ENCODE measurements around the gene RAB40AL. TPM values are rescaled to one million over a fixed set of nuclear protein-coding genes. Genes with fewer than 3 reads are reported as not detected.
"Not testable (repeated sequence)": the region's sequence is repeated elsewhere in the genome, so short reads cannot be mapped to it uniquely, and the experiment has no call there.

The RAB40AL gene
- total and polyA plus RNA-seq, 10 of the 15 experiments (the other 5 are each of a cell fraction or from before 2014, with no cell fraction given): 0.13 to 0.45 (median 0.23) TPM; not detected in 4

DNA sequence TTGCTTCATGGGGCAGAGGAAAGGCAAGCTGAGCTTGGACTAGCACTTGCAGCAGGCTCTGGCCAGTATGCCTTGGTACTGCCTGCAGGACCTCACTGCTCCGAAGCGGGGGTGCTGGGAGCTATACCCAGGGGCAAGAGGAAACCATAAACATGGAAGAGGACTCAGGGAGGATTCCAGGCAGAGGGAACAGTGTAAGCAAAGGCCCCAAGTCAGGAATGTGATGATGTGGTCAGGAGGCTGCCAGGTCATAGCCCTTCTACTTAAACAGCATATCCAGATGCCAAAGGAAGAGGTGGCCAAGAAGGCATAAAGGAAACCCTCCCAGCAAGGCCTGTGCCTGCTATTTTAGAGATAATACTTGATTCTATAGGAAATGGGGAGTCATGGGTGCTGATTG lies 31.1 kb downstream of the RAB40AL start:
- in situ Hi-C loops (cut with MboI) (no loop called here), intact Hi-C loops (cut with micrococcal nuclease; ENCODE audit: unreplicated experiment) (no loop called here)
- ChIA-PET CTCF (no interaction called here), POLR2A (no interaction called here), RAD21 (ENCODE audit: unreplicated experiment) (no interaction called here), SMC1A (ENCODE audit: uncharacterized antibody, unreplicated experiment) (no interaction called here)
- no peak overlapping the region for H3K27ac ChIP-seq (ENCODE audit: control insufficient read depth, insufficient read depth)
- no peaks in the 10 kb centered on the region; the same call in 2 of the 3 replicates for H3K9me3 ChIP-seq (replicated peaks; ENCODE audit: control insufficient read depth, insufficient read depth, low read length)
- FAIRE-seq: no peak
- H3K4me2 ChIP-seq (ENCODE audit: control insufficient read depth, insufficient read depth): no peak overlapping the region
- H3K9ac ChIP-seq (ENCODE audit: control insufficient read depth, insufficient read depth, low read length): no peak overlapping the region
- H3K27me3 ChIP-seq (replicated peaks in 1 of 2; ENCODE audit: control insufficient read depth in 2 of 2, insufficient read depth in 2 of 2, low read length in 1 of 2): no peaks in the 10 kb centered on the region
- H2AFZ ChIP-seq (ENCODE audit: control insufficient read depth, low read depth, low read length): no peak overlapping the region
- no peak overlapping the region for H3K4me3 ChIP-seq
- no peaks in the 10 kb centered on the region for H3K4me1 ChIP-seq (ENCODE audit: control insufficient read depth, insufficient read depth, low read length)
- no peak for DNase-seq (ENCODE audit: low read depth, low spot score)
- WGBS (ENCODE audit: insufficient coverage, insufficient replicate concordance, low lambda C conversion rate, missing lambda C conversion rate): 27% methylated on average over 2 of the region's 2 CpGs
- no TSS peak for BruUV-seq (replicated peaks)
- no peaks in the 10 kb centered on the region for H3K36me3 ChIP-seq (ENCODE audit: control insufficient read depth in 2 of 2, insufficient read depth in 2 of 2, low read length in 1 of 2)
- TF ChIP-seq, protein P1, sequence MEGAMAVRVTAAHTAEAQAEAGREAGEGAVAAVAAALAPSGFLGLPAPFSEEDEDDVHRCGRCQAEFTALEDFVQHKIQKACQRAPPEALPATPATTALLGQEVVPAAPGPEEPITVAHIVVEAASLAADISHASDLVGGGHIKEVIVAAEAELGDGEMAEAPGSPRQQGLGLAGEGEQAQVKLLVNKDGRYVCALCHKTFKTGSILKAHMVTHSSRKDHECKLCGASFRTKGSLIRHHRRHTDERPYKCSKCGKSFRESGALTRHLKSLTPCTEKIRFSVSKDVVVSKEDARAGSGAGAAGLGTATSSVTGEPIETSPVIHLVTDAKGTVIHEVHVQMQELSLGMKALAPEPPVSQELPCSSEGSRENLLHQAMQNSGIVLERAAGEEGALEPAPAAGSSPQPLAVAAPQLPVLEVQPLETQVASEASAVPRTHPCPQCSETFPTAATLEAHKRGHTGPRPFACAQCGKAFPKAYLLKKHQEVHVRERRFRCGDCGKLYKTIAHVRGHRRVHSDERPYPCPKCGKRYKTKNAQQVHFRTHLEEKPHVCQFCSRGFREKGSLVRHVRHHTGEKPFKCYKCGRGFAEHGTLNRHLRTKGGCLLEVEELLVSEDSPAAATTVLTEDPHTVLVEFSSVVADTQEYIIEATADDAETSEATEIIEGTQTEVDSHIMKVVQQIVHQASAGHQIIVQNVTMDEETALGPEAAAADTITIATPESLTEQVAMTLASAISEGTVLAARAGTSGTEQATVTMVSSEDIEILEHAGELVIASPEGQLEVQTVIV (IDR thresholded peaks at IDR 0.05; ENCODE audit: borderline replicate concordance, partially characterized antibody): no peak
- TF ChIP-seq, protein P2, sequence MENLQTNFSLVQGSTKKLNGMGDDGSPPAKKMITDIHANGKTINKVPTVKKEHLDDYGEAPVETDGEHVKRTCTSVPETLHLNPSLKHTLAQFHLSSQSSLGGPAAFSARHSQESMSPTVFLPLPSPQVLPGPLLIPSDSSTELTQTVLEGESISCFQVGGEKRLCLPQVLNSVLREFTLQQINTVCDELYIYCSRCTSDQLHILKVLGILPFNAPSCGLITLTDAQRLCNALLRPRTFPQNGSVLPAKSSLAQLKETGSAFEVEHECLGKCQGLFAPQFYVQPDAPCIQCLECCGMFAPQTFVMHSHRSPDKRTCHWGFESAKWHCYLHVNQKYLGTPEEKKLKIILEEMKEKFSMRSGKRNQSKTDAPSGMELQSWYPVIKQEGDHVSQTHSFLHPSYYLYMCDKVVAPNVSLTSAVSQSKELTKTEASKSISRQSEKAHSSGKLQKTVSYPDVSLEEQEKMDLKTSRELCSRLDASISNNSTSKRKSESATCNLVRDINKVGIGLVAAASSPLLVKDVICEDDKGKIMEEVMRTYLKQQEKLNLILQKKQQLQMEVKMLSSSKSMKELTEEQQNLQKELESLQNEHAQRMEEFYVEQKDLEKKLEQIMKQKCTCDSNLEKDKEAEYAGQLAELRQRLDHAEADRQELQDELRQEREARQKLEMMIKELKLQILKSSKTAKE (IDR thresholded peaks at IDR 0.05; ENCODE audit: low read depth, poor library complexity, severe bottlenecking): no peak
- TF ChIP-seq, protein P3, sequence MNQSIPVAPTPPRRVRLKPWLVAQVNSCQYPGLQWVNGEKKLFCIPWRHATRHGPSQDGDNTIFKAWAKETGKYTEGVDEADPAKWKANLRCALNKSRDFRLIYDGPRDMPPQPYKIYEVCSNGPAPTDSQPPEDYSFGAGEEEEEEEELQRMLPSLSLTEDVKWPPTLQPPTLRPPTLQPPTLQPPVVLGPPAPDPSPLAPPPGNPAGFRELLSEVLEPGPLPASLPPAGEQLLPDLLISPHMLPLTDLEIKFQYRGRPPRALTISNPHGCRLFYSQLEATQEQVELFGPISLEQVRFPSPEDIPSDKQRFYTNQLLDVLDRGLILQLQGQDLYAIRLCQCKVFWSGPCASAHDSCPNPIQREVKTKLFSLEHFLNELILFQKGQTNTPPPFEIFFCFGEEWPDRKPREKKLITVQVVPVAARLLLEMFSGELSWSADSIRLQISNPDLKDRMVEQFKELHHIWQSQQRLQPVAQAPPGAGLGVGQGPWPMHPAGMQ (IDR thresholded peaks at IDR 0.05; ENCODE audit: borderline replicate concordance): no peak
- TF ChIP-seq SUZ12 (IDR thresholded peaks at IDR 0.05; ENCODE audit: unreplicated experiment) (no peak), TBL1XR1 (IDR thresholded peaks at IDR 0.05; ENCODE audit: low read depth, low read length) (no peak), ZNF217 (IDR thresholded peaks at IDR 0.05) (no peak)
- no peaks in the 10 kb centered on the region for H4K20me1 ChIP-seq (ENCODE audit: control insufficient read depth, insufficient read depth)
- ATAC-seq: no peak
- no peaks in the 10 kb centered on the region for H3K79me2 ChIP-seq (ENCODE audit: control insufficient read depth, insufficient read depth, low read length)

DNA sequence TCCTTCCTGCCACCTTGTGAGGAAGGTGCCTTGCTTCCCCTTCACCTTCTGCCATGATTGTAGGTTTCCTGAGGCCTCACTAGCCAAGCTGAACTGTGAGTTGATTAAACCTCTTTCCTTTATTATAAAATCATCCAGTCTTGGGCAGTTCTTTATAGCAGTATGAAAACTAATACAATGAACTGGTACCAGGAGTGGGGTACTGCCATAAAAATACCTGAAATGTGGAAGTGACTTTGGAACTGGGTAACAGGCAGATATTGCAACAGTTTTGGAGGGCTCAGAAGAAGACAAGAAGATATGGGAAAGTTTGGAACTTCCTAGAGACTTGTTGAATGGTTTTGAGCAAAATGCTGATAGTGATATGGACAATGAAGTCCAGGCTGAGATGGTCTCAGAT lies 34.5 kb downstream of the RAB40AL start:
- H3K4me3 ChIP-seq; intact Hi-C loops (cut with micrococcal nuclease; ENCODE audit: unreplicated experiment); H3K27ac ChIP-seq (ENCODE audit: control insufficient read depth, insufficient read depth); H3K9me3 ChIP-seq (replicated peaks; ENCODE audit: control insufficient read depth, insufficient read depth, low read length); CTCF ChIA-PET; H3K27me3 ChIP-seq (replicated peaks in 1 of 2; ENCODE audit: control insufficient read depth in 2 of 2, insufficient read depth in 2 of 2, low read length in 1 of 2); POLR2A ChIA-PET; H3K36me3 ChIP-seq (ENCODE audit: control insufficient read depth in 2 of 2, insufficient read depth in 2 of 2, low read length in 1 of 2); H4K20me1 ChIP-seq (ENCODE audit: control insufficient read depth, insufficient read depth); ATAC-seq; H3K4me2 ChIP-seq (ENCODE audit: control insufficient read depth, insufficient read depth); BruUV-seq (replicated peaks); H3K4me1 ChIP-seq (ENCODE audit: control insufficient read depth, insufficient read depth, low read length); in situ Hi-C loops (cut with MboI); FAIRE-seq; DNase-seq (ENCODE audit: low read depth, low spot score); RAD21 ChIA-PET (ENCODE audit: unreplicated experiment); H3K79me2 ChIP-seq (ENCODE audit: control insufficient read depth, insufficient read depth, low read length); H2AFZ ChIP-seq (ENCODE audit: control insufficient read depth, low read depth, low read length); SMC1A ChIA-PET (ENCODE audit: uncharacterized antibody, unreplicated experiment); H3K9ac ChIP-seq (ENCODE audit: control insufficient read depth, insufficient read depth, low read length): not testable (repeated sequence)
